ENCODE results near the gene DYNC1I1. TPM values are rescaled to one million over a fixed set of nuclear protein-coding genes. Genes with fewer than 3 reads are reported as not detected.

The DYNC1I1 gene
- total RNA-seq, 1 experiment from 2014 or later: not detected

DNA sequence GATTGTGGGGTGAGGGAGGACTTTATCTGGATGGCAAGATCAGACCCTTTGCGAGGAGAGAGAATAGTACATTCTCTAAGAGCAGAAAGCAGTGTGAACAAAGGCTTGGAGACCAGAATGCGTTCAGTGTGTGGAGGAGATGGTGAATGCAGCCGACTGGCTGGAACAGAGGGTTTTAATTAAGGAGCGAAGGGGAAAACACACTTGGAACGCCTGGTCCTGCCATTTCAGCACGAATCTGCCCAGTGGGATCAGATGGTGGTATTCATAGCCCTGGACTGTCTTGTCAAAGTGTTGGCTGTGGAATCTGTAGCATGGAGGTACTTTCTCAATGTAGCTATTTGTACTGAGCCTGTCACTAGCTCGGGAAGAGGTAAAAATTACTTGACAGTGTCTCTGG lies 288.7 kb downstream of the DYNC1I1 start:
- CTCF ChIA-PET: no interaction called here
- TF ChIP-seq, protein P1, sequence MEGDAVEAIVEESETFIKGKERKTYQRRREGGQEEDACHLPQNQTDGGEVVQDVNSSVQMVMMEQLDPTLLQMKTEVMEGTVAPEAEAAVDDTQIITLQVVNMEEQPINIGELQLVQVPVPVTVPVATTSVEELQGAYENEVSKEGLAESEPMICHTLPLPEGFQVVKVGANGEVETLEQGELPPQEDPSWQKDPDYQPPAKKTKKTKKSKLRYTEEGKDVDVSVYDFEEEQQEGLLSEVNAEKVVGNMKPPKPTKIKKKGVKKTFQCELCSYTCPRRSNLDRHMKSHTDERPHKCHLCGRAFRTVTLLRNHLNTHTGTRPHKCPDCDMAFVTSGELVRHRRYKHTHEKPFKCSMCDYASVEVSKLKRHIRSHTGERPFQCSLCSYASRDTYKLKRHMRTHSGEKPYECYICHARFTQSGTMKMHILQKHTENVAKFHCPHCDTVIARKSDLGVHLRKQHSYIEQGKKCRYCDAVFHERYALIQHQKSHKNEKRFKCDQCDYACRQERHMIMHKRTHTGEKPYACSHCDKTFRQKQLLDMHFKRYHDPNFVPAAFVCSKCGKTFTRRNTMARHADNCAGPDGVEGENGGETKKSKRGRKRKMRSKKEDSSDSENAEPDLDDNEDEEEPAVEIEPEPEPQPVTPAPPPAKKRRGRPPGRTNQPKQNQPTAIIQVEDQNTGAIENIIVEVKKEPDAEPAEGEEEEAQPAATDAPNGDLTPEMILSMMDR (conservative IDR thresholded peaks at IDR 0.05): no peak
- TF ChIP-seq EZH2 (IDR thresholded peaks at IDR 0.05; ENCODE audit: low read depth): no peak

DNA sequence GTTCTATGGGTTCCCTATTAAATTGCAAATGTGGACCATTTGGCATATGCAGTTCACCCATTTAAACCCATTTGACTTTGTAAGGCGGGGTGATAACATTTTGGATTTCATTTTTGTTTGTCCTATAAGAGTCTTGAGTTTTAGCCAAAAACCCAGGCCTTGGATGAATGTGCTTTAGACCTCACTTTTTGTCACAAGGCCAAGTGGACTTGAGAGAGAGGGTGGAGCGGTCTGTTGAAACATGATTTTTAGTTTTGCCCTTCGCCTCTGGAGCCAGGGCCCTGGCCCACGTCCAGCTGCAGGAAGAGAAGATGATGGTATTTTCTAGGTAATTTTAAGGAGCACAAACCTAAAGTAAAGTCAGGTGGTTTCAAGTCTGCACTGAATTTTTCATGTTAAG lies 289.5 kb downstream of the DYNC1I1 start:
- H3K36me3 ChIP-seq (ENCODE audit: low read depth): no peaks in the 10 kb centered on the region
- BruUV-seq (replicated peaks): no TSS peak
- H3K4me1 ChIP-seq (replicated peaks; ENCODE audit: insufficient read depth): peaks cover 6% of the 10 kb centered on the region
- no peak overlapping the region for H2AFZ ChIP-seq
- no peak for DNase-seq
- no peak overlapping the region for H3K27ac ChIP-seq
- H3K27me3 ChIP-seq (ENCODE audit: insufficient read depth, low read depth): no peaks in the 10 kb centered on the region
- no peak overlapping the region for H3K4me2 ChIP-seq
- no peaks in the 10 kb centered on the region for H3K9me3 ChIP-seq (ENCODE audit: insufficient read depth, low read depth)
- no peaks in the 10 kb centered on the region for H3F3A ChIP-seq (ENCODE audit: insufficient read depth, low read depth)
- H4K20me1 ChIP-seq (ENCODE audit: insufficient read depth): no peaks in the 10 kb centered on the region
- intact Hi-C loops (cut with micrococcal nuclease; ENCODE audit: unreplicated experiment): no loop called here
- ChIA-PET POLR2A (ENCODE audit: unreplicated experiment) (no interaction called here), CTCF (no interaction called here)
- H3K79me2 ChIP-seq (ENCODE audit: low read depth): no peaks in the 10 kb centered on the region
- TF ChIP-seq, protein P1 (conservative IDR thresholded peaks at IDR 0.05): no peak
- TF ChIP-seq EZH2 (IDR thresholded peaks at IDR 0.05; ENCODE audit: low read depth): no peak
- H3K9me2 ChIP-seq (ENCODE audit: insufficient read depth): no peaks in the 10 kb centered on the region
- no peak overlapping the region for H3K4me3 ChIP-seq

More for the DNA sequence above, 288.7 kb downstream of the DYNC1I1 start:
- BruUV-seq (replicated peaks): no TSS peak
- Histone ChIP-seq H3K36me3 (ENCODE audit: low read depth) (no peaks in the 10 kb centered on the region), H2AFZ (no peak overlapping the region), H3K27me3 (ENCODE audit: insufficient read depth, low read depth) (no peaks in the 10 kb centered on the region), H3F3A (ENCODE audit: insufficient read depth, low read depth) (no peaks in the 10 kb centered on the region), H3K9me3 (ENCODE audit: insufficient read depth, low read depth) (no peaks in the 10 kb centered on the region), H3K4me3 (no peak overlapping the region), H3K27ac (no peak overlapping the region), H3K4me1 (replicated peaks; ENCODE audit: insufficient read depth) (no peaks in the 10 kb centered on the region), H3K4me2 (no peak overlapping the region), H4K20me1 (ENCODE audit: insufficient read depth) (no peaks in the 10 kb centered on the region), H3K79me2 (ENCODE audit: low read depth) (no peaks in the 10 kb centered on the region), H3K9me2 (ENCODE audit: insufficient read depth) (no peaks in the 10 kb centered on the region)
- DNase-seq: no peak
- POLR2A ChIA-PET (ENCODE audit: unreplicated experiment): no interaction called here
- intact Hi-C loops (cut with micrococcal nuclease; ENCODE audit: unreplicated experiment): no loop called here

GRCh38 chr7:96067321-96067720 lies 295.0 kb downstream of the DYNC1I1 start:
- H2AFZ ChIP-seq: no peak overlapping the region
- no peaks in the 10 kb centered on the region for H3K79me2 ChIP-seq (ENCODE audit: low read depth)
- BruUV-seq (replicated peaks): no TSS peak
- POLR2A ChIA-PET (ENCODE audit: unreplicated experiment): interaction anchor here (0.6 to 0.8 kb wide), 2 partner anchors 19 to 471 kb away, joined by 3 to 8 read pairs; no protein-coding TSS in a partner anchor
- H3K27me3 ChIP-seq (ENCODE audit: insufficient read depth, low read depth): no peaks in the 10 kb centered on the region
- peaks cover 40% of the 10 kb centered on the region for H3K4me1 ChIP-seq (replicated peaks; ENCODE audit: insufficient read depth)
- H3K27ac ChIP-seq: peak overlapping the region; percentile 54
- peak overlapping the region; percentile 43 for H3K4me2 ChIP-seq
- 0 out of 2 replicates have a peak overlapping the region, but pooled peaks have one; percentile 13 for H3K4me3 ChIP-seq
- intact Hi-C loops (cut with micrococcal nuclease; ENCODE audit: unreplicated experiment): loop anchor here (2.0 kb wide), 1 partner anchor 959 kb away; no protein-coding TSS in a partner anchor
- TF ChIP-seq, protein P1 (conservative IDR thresholded peaks at IDR 0.05): no peak
- no peak for TF ChIP-seq EZH2 (IDR thresholded peaks at IDR 0.05; ENCODE audit: low read depth)
- no peaks in the 10 kb centered on the region for H3K9me2 ChIP-seq (ENCODE audit: insufficient read depth)
- CTCF ChIA-PET: interaction anchor here (0.6 kb wide), 1 partner anchor 225 kb away, joined by 7 read pairs; no protein-coding TSS in a partner anchor
- H3K36me3 ChIP-seq (ENCODE audit: low read depth): no peaks in the 10 kb centered on the region
- H3K9me3 ChIP-seq (ENCODE audit: insufficient read depth, low read depth): 0 out of 2 replicates have a peak, but pooled peaks cover 3% of the 10 kb centered on the region
- no peaks in the 10 kb centered on the region; the same call in 1 of the 2 replicates for H3F3A ChIP-seq (ENCODE audit: insufficient read depth, low read depth)
- no peaks in the 10 kb centered on the region for H4K20me1 ChIP-seq (ENCODE audit: insufficient read depth)
- peak; percentile 22 to 85 for DNase-seq
